HG02642 (cell line): Measurements from ENCODE around the gene PKP4.
A peak's percentile ranks its signal among the peaks of the same experiment; 100 is the strongest.
"Not testable (repeated sequence)": the region's sequence is repeated elsewhere in the genome, so short reads cannot be mapped to it uniquely, and the experiment has no call there.

Source experiments
- ATAC-seq: cut with Tn5 transposase; IDR thresholded peaks from one replicate; pipeline ENCODE4 v1.9.1; 2021; ENCODE audit warnings: mild to moderate bottlenecking; ENCODE audit not compliant: unreplicated experiment, poor library complexity

The PKP4 gene, protein sequence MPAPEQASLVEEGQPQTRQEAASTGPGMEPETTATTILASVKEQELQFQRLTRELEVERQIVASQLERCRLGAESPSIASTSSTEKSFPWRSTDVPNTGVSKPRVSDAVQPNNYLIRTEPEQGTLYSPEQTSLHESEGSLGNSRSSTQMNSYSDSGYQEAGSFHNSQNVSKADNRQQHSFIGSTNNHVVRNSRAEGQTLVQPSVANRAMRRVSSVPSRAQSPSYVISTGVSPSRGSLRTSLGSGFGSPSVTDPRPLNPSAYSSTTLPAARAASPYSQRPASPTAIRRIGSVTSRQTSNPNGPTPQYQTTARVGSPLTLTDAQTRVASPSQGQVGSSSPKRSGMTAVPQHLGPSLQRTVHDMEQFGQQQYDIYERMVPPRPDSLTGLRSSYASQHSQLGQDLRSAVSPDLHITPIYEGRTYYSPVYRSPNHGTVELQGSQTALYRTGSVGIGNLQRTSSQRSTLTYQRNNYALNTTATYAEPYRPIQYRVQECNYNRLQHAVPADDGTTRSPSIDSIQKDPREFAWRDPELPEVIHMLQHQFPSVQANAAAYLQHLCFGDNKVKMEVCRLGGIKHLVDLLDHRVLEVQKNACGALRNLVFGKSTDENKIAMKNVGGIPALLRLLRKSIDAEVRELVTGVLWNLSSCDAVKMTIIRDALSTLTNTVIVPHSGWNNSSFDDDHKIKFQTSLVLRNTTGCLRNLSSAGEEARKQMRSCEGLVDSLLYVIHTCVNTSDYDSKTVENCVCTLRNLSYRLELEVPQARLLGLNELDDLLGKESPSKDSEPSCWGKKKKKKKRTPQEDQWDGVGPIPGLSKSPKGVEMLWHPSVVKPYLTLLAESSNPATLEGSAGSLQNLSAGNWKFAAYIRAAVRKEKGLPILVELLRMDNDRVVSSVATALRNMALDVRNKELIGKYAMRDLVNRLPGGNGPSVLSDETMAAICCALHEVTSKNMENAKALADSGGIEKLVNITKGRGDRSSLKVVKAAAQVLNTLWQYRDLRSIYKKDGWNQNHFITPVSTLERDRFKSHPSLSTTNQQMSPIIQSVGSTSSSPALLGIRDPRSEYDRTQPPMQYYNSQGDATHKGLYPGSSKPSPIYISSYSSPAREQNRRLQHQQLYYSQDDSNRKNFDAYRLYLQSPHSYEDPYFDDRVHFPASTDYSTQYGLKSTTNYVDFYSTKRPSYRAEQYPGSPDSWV

DNA sequence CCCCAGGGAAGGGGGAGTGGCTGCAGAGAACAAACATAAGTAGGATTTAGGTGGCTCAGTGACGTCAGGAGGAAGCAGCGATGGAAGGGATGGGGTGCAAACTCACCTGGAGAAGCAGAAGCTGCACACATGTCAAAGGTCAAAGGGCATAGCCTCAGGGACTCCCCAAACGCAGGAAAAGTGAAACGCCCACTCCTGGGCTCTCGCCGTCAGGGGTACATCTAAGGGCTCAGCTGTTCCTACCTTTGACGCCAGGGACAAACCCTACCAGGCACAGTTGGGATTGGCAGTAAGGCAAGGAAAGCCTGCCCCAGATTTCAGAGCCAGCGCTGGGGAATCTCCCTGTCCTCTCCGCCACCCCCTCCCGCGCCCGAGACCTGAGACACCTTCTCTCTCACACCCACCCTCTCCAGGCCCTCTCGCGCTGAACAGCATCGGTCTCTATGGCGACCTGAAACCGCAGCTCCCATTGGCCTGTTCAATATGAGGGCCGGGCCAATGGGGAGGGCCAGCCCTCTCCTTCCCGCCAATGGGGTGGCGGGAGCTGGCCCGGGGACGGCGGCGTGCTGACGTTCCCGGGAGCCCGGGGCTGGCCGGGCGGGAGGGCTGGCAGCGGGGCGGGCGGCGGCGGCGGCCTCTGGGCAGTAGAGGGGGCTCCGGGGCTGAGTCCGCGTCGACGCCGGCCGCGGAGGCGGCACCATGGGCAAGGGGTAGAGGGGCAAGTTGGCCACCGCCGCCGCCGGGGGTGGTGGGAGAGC, at the start of gene PKP4, which contains the start of gene CCDC148:
Gene PKP4, plus strand, starts transcription at position 644 of the 758 bp plus-strand sequence. CDS start 76,233 bp downstream, outside the sequence.
Gene CCDC148, minus strand, starts transcription at position 445 of the 758 bp plus-strand sequence. Its CDS starts 314 bp downstream, at position 131.
- peak; percentile 96 for ATAC-seq

DNA sequence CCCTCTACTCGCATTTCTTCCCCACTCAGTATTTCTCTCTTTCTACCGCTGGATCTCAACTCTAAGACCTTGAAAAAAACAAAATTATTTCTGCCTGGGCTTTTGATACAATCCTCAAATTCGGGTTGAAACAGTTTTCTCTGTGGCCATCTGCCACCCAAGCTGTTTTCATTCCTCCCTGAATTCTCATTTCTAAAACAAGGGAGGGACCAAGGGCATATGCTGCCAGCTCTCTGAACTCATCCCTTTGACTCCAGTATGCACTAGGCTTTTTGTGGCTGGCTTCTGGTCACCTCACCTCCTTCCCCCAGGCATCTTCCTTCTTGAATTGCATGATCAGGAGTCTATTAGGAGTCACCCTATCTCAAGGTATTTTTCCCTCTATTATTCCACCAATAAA, 49.7 kb upstream of the PKP4 start:
- no peak for ATAC-seq

DNA sequence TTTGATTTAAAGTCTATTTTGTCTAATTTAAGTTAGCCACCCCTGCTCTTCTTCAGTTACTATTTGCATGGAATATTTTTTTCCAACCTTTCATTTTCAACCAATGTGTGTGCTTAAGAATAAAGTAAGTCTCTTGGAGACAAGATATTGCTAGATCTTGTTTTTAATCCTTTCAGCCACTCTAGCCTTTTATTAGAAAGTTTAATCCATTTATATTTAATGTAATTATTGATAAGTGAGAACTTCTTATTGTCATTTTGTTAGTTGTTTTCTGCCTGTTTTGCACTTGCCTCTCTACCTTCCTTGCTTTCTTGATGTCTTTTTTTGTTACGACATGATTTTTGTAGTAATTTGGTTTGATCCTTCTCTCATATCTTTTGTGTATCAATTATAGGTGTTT, 46.6 kb upstream of the PKP4 start:
- no peak for ATAC-seq

DNA sequence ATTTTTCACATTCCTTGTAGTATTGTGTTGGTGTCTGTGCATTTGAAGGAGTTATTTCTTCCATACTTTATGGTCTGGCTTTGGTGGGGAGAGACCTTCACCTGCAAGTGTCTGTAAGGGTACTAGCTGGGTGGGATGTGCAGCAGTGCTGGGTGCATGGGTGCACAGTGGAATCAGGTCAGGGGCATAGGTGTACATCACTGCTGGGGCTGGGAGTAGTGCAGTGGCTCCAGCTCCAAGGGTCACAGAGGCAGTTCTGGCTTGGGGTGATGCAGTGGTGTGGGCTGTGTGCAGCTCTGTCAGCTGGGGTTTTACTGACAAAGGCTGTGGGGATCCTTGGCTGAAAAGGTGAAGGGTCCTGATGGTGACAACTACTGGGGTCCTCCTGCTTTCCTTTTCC, 45.0 kb upstream of the PKP4 start:
- ATAC-seq: no peak

DNA sequence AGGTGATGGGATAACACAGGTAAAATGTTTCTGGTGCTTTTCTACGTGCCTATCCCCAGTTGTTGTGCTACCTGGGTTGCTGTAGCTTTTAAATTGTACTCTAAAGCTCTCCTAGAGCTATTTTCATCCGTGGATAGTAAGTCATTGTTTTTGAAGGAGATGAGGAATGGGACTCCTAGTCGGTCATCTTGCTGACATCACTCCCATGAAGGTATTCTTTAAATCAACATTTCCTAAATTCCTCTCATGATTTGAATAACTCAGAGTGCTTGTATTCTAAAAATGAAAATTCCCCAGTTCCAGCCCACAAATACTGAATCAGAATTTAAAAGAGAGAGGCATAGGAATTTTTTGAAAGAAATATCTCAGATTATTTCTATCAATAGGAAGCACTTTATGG, 44.5 kb upstream of the PKP4 start:
- ATAC-seq: no peak

DNA sequence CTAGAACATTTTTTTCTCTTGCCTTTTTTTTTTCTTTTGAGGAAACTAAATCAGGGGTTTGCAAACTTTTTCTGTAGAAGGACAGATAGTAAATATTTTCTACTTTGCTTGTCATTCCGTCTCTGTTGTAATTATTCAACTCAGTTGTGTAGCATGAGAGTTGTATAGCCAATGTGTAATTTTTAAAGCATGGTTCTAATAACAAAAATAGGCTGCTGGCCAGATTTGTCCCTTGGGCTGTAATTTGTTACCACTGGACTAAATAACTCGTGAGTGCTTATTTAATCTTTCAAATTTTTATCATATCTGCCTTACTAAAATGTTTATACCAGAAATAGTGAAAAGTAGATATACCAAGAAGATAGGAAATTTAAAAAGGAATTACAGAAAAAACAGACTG, 43.2 kb upstream of the PKP4 start:
- no peak for ATAC-seq

- ATAC-seq: no peak
These were observed 42.2 kb upstream of the PKP4 start for GRCh38 chr2:158414538-158414937.

DNA sequence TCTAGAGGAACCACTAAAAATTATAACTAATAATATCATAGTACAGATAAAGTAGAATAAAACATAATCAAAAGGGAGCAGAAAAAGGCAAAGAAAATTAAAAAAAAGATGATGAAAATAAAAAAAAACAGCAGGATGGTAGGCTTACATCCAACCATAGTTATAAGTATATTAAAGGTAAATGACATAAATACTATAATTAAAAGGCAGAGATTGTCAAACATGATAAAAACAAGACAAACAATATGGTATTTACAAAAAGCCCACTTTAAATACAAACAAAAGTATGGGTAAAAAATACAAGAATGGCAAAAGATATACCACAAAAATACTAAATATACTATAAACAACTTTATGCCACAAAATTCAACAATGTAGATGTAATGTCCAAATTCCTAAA, 24.6 kb upstream of the PKP4 start:
- no peak for ATAC-seq

GRCh38 chr2:158433716-158434115, 23.0 kb upstream of the PKP4 start:
- not testable (repeated sequence) for ATAC-seq

DNA sequence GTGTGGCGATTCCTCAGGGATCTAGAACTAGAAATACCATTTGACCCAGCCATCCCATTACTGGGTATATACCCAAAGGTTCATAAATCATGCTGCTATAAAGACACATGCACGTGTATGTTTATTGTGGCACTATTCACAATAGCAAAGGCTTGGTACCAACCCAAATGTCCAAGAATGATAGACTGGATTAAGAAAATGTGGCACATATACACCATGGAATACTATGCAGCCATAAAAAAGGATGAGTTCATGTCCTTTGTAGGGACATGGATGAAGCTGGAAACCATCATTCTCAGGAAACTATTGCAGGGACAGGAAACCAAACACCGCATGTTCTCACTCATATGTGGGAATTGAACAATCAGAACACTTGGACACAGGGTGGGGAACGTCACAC, 17.7 kb upstream of the PKP4 start:
- not testable (repeated sequence) for ATAC-seq

DNA sequence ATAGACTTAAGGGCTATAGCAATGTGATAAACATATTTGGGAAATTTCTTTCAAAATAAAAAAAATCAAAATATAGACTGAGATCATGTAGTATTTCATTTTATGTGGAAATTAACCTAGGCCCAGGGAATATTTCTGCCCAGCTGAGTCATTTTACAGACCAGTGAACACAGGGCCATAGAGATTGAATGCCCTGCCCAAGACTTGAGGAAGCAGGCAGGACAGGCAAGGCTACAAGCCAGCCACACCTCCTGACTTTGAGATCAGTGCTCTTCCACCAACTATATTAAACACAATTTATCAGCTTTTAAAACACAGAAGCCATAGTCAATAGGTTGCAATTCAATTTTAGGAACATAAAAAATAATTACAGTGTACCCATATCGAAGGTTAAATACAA, 13.1 kb upstream of the PKP4 start:
- no peak for ATAC-seq

- peak; percentile 40 for ATAC-seq
These were observed 507 bp downstream of the PKP4 start for GRCh38 chr2:158457092-158457825.

GRCh38 chr2:158457826-158458616, 1.3 kb downstream of the PKP4 start:
- ATAC-seq: peak; percentile 55

DNA sequence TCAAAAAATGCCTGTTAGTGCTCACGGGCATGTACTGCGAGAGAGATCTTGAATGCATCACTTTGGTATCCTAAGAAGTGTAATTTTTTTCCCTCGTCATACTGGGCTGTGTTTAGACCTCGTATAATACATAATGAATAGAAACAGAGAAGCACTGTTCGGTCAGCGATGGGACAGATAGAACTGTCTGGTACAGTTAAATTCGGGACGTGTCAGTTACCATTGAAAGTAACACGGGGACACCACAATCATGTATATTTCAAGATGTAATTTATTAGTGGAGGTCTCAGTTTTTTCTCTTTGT, 1.8 kb downstream of the PKP4 start:
- ATAC-seq: no peak

- no peak for ATAC-seq
These were observed 2.6 kb downstream of the PKP4 start for GRCh38 chr2:158459161-158460003.

GRCh38 chr2:158460632-158461297, 4.0 kb downstream of the PKP4 start:
- no peak for ATAC-seq

DNA sequence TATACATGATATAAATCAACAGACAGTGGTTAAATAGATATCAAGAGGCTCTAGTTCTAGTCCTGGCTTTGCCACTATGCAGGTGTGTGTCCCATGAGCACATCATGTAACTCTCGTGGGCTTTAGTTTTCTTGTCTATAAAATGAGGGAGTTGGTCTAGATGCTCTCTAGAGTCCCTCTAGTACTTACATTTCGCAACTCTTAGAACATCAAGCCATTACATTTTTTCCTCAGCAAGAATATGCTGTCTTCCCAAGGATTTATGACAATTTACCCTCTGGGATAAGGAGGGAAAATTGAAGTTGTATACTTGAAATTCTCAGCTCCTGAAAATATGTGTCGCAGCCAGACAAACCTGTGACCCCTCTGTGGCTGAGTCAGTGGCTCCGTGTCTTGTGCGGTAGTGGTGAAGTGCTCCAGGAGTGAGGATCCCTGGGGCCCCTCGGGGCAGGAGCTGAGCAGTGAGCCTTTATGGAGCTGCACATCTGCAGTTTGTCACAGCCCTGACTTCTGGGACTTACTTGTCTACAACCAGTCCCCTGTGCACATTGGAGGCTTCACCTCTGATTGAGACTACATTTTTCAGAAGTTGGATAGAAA, 6.8 kb downstream of the PKP4 start:
- ATAC-seq: no peak
